H1 (cell line): ENCODE measurements around the gene HAVCR1. TPM values are rescaled to one million over a fixed set of nuclear protein-coding genes. Genes with fewer than 3 reads are reported as not detected.

ENCODE experiments used
- CTCF ChIA-PET: fragments of 300-600 bp; sonication (Branson Sonifier 250); formaldehyde crosslinking; loops from one replicate; lab custom pipeline; 2021; ENCODE audit not compliant: partially characterized antibody; lab: Charles Lee
- POLR2A ChIA-PET: fragments of 300-600 bp; sonication (Branson Sonifier 250); formaldehyde crosslinking; loops from one replicate; lab custom pipeline; 2021; ENCODE audit warnings: inconsistent platforms; ENCODE audit not compliant: partially characterized antibody; lab: Charles Lee
- DNase-seq, 2 experiments: peaks; one replicate each; pipeline versions ENCODE4 v3.0.0 to v3.0.0-alpha.2; 2010 to 2022; ENCODE audit warnings: low spot score in 2 of 2, low read depth in 1 of 2, mixed read lengths in 1 of 2
- FAIRE-seq: peaks from 2 replicates; lab custom pipeline; 2011; peaks lifted over from hg19 to GRCh38; lab: Jason Lieb, UNC
- H2AFZ ChIP-seq: 2 replicates; pipeline ENCODE4 v1.8.1; 2012; ENCODE audit warnings: low read length, inconsistent platforms
- H2AK5ac ChIP-seq: 2 replicates; pipeline ENCODE4 v1.6.1; 2013; ENCODE audit warnings: low read depth, low read length
- H2BK120ac ChIP-seq: replicated peaks from 2 replicates; pipeline ENCODE3; 2013; ENCODE audit warnings: low read depth, low read length, inconsistent platforms
- H2BK12ac ChIP-seq: 2 replicates; pipeline ENCODE4 v1.6.1; 2013; ENCODE audit warnings: low read depth, low read length
- H2BK15ac ChIP-seq: 2 replicates; pipeline ENCODE4 v1.6.1; 2013; ENCODE audit warnings: low read length
- H2BK20ac ChIP-seq: 2 replicates; pipeline ENCODE4 v1.6.1; 2013; ENCODE audit warnings: low read length
- H2BK5ac ChIP-seq: 2 replicates; pipeline ENCODE4 v1.6.1; 2013; ENCODE audit warnings: low read depth, low read length
- H3K14ac ChIP-seq: 2 replicates; pipeline ENCODE4 v1.6.1; 2013; ENCODE audit warnings: inconsistent platforms; ENCODE audit not compliant: insufficient read length
- H3K18ac ChIP-seq: 2 replicates; pipeline ENCODE4 v1.6.1; 2013; ENCODE audit warnings: low read length; ENCODE audit errors: extremely low read depth
- H3K23ac ChIP-seq: 2 replicates; pipeline ENCODE4 v1.6.1; 2013; ENCODE audit warnings: inconsistent platforms; ENCODE audit not compliant: insufficient read length
- H3K23me2 ChIP-seq: 2 replicates; pipeline ENCODE4 v1.6.1; 2013; ENCODE audit warnings: low read depth, low read length
- H3K27ac ChIP-seq: 2 replicates; pipeline ENCODE4 v1.6.1; 2011; ENCODE audit warnings: low read depth, low read length, inconsistent platforms
- H3K27me3 ChIP-seq, 4 experiments: replicated peaks in 1 of 4; 1 replicate in 1 of 4; 2 replicates in 3 of 4; pipeline versions ENCODE4 v1.6.1 to v1.8.1; 2011 to 2013; ENCODE audit warnings: low read length in 3 of 4, mild to moderate bottlenecking in 3 of 4, inconsistent platforms in 2 of 4, mixed read lengths in 2 of 4, moderate library complexity in 1 of 4; ENCODE audit not compliant: control insufficient read depth in 3 of 4, insufficient read depth in 3 of 4; ENCODE audit errors: extremely low read depth in 1 of 4
- H3K36me3 ChIP-seq, 4 experiments: 2 replicates each; pipeline versions ENCODE4 v1.6.1 to v1.8.1; 2011 to 2013; ENCODE audit warnings: mild to moderate bottlenecking in 4 of 4, low read length in 3 of 4, moderate library complexity in 2 of 4, control low read depth in 1 of 4, inconsistent platforms in 1 of 4; ENCODE audit not compliant: insufficient read depth in 4 of 4, control insufficient read depth in 2 of 4
- H3K4ac ChIP-seq: replicated peaks from 2 replicates; pipeline ENCODE3; 2013; ENCODE audit warnings: low read length, low read depth, mixed read lengths, inconsistent platforms; ENCODE audit not compliant: insufficient read length
- H3K4me1 ChIP-seq, 4 experiments: replicated peaks in 1 of 4; 1 replicate in 1 of 4; 2 replicates in 3 of 4; pipeline versions ENCODE4 v1.6.1 to v1.8.1; 2011 to 2013; ENCODE audit warnings: low read length in 3 of 4, inconsistent platforms in 2 of 4, mixed read lengths in 1 of 4; ENCODE audit not compliant: insufficient read depth in 4 of 4, control insufficient read depth in 3 of 4
- H3K4me2 ChIP-seq, 2 experiments: 2 replicates each; pipeline versions ENCODE4 v1.6.1 to v1.8.1; 2011 to 2013; ENCODE audit warnings: low read depth in 2 of 2, low read length in 2 of 2, control low read depth in 1 of 2, inconsistent platforms in 1 of 2, mild to moderate bottlenecking in 1 of 2; ENCODE audit not compliant: insufficient read depth in 1 of 2
- H3K4me3 ChIP-seq, 4 experiments: fragments of 200-600, 300-600 bp in 1 of 4; sonication (generic), shearing (Covaris generic), sonication (Bioruptor Twin) in 1 of 4; 2 replicates each; pipeline versions ENCODE4 v1.5.1 to v1.8.1; 2011 to 2016; ENCODE audit warnings: low read length in 4 of 4, low read depth in 3 of 4, control low read depth in 2 of 4, inconsistent platforms in 2 of 4, mild to moderate bottlenecking in 2 of 4, mixed read lengths in 1 of 4, moderate library complexity in 1 of 4; ENCODE audit not compliant: insufficient read depth in 2 of 4; ENCODE audit errors: extremely low read depth in 1 of 4
- H3K56ac ChIP-seq: replicated peaks from 2 replicates; pipeline ENCODE3; 2013; ENCODE audit warnings: low read depth, mild to moderate bottlenecking, mixed read lengths, low read length, inconsistent platforms; ENCODE audit not compliant: insufficient read length
- H3K79me1 ChIP-seq: 2 replicates; pipeline ENCODE4 v1.6.1; 2013; ENCODE audit warnings: low read depth, low read length, control low read depth
- H3K79me2 ChIP-seq, 2 experiments: 2 replicates each; pipeline versions ENCODE4 v1.6.1 to v1.8.1; 2012 to 2013; ENCODE audit warnings: low read length in 2 of 2, mild to moderate bottlenecking in 2 of 2, inconsistent platforms in 1 of 2; ENCODE audit not compliant: insufficient read depth in 2 of 2, control insufficient read depth in 1 of 2
- H3K9ac ChIP-seq, 4 experiments: replicated peaks in 1 of 4; 1 replicate in 1 of 4; 2 replicates in 3 of 4; pipeline versions ENCODE4 v1.6.1 to v1.8.1; 2011 to 2013; ENCODE audit warnings: low read depth in 3 of 4, low read length in 3 of 4, control low read depth in 2 of 4, mild to moderate bottlenecking in 2 of 4, moderate library complexity in 2 of 4, inconsistent platforms in 1 of 4; ENCODE audit errors: extremely low read depth in 1 of 4
- H3K9me3 ChIP-seq, 2 experiments: 2 replicates each; pipeline versions ENCODE4 v1.6.1 to v1.8.1; 2012 to 2013; ENCODE audit warnings: mild to moderate bottlenecking in 2 of 2, moderate library complexity in 2 of 2, control low read depth in 1 of 2, inconsistent platforms in 1 of 2, low read depth in 1 of 2, low read length in 1 of 2, mixed read lengths in 1 of 2; ENCODE audit not compliant: insufficient read depth in 2 of 2
- H4K20me1 ChIP-seq, 2 experiments: replicated peaks in 1 of 2; 2 replicates each; pipeline versions ENCODE3 to v1.8.1; 2011 to 2013; ENCODE audit warnings: inconsistent platforms in 2 of 2, low read length in 2 of 2, mild to moderate bottlenecking in 1 of 2; ENCODE audit not compliant: insufficient read depth in 2 of 2, control insufficient read depth in 1 of 2
- H4K5ac ChIP-seq: 2 replicates; pipeline ENCODE4 v1.6.1; 2013; ENCODE audit warnings: low read length, low read depth, mixed read lengths, inconsistent platforms; ENCODE audit not compliant: insufficient read length
- H4K8ac ChIP-seq: 2 replicates; pipeline ENCODE4 v1.8.0; 2013; ENCODE audit warnings: mild to moderate bottlenecking, moderate library complexity, low read length, inconsistent platforms; ENCODE audit not compliant: insufficient read depth; ENCODE audit errors: extremely low read depth
- H4K91ac ChIP-seq: replicated peaks from 2 replicates; pipeline ENCODE3; 2013; ENCODE audit warnings: low read length, mixed read lengths, inconsistent platforms; ENCODE audit not compliant: insufficient read length
- CHD2 ChIP-seq: IDR thresholded peaks from 2 replicates; pipeline ENCODE4 v1.6.1; 2012; ENCODE audit warnings: low read length, improper control_type of control experiment
- E2F6 ChIP-seq: IDR thresholded peaks from 2 replicates; pipeline ENCODE4 v1.6.1; 2012; ENCODE audit warnings: inconsistent platforms
- GABPA ChIP-seq: IDR thresholded peaks from 2 replicates; pipeline ENCODE4 v1.6.1; 2011; ENCODE audit warnings: mild to moderate bottlenecking, low read length, moderate library complexity, borderline replicate concordance; ENCODE audit not compliant: insufficient read depth
- POLR2AphosphoS5 ChIP-seq: IDR thresholded peaks from 2 replicates; pipeline ENCODE4 v1.6.1; 2011; ENCODE audit warnings: low read depth, low read length
- SAP30 ChIP-seq: fragments of 300-600 bp; sonication (generic); IDR thresholded peaks from 2 replicates; pipeline ENCODE4 v1.7.1; 2012; ENCODE audit warnings: low read length, moderate library complexity, mild to moderate bottlenecking, inconsistent platforms; ENCODE audit not compliant: insufficient read depth, insufficient replicate concordance
- WGBS, 2 experiments: shearing (Covaris generic) in 1 of 2; methylation state at CpG; one replicate each; pipeline versions ENCODE4 v1.1.6 to v1.1.7; 2013 to 2015; ENCODE audit warnings: low lambda C conversion rate in 2 of 2, mixed read lengths in 2 of 2, inconsistent platforms in 1 of 2, low coverage in 1 of 2, missing lambda C conversion rate in 1 of 2; ENCODE audit not compliant: insufficient replicate concordance in 2 of 2, insufficient coverage in 1 of 2, insufficient read length in 1 of 2; ENCODE audit errors: extremely low coverage in 1 of 2, missing lambda C conversion rate in 1 of 2; 5-methylcytosine and 5-hydroxymethylcytosine counted together
- polyA plus RNA-seq, 7 experiments: library from polyadenylated mRNA; depleted of rRNA in 3 of 7; stranded (reverse) in 5 of 7; unstranded in 2 of 7; fragments of >200 nt in 5 of 7; fragments of 200-250 nt in 2 of 7; gene quantifications; 1 replicate in 5 of 7; 2 replicates in 1 of 7; 4 replicates in 1 of 7; pipeline versions ENCODE4 v1.2.1 to v1.2.3, GENCODE V29; 2011 to 2013; ENCODE audit warnings: missing spikeins in 2 of 7, mixed read lengths in 2 of 7
- total RNA-seq: library from RNA; stranded (reverse); fragmentation: NEBNext Ultra II Directional; extraction: Animal tissue kit (Norgen Biotek cat#: 25700); gene quantifications from 2 replicates; pipeline ENCODE4 v1.2.1, GENCODE V29; 2021

Gene HAVCR1
- total and polyA plus RNA-seq, 2 of the 8 experiments (the other 6 are each of a cell fraction or from before 2014, with no cell fraction given) = not detected

GRCh38 chr5:157057459-157058370 is 1.2 kb downstream of the HAVCR1 start:
- no peak for FAIRE-seq

More at GRCh38 chr5:157057459-157058370, 1.2 kb downstream of the HAVCR1 start:
- Histone ChIP-seq H3K4me1 (no peaks in the 10 kb centered on the region), H3K23me2 (no peaks in the 10 kb centered on the region; the same call in 1 of the 2 replicates), H3K4me3 (no peak overlapping the region), H3K4ac (no peak overlapping the region), H2BK20ac (no peak overlapping the region), H2AFZ (no peak overlapping the region), H2BK12ac (no peak overlapping the region), H4K5ac (no peak overlapping the region), H3K56ac (no peak overlapping the region), H3K36me3 (no peaks in the 10 kb centered on the region), H2BK120ac (no peak overlapping the region), H3K79me1 (no peaks in the 10 kb centered on the region), H3K4me2 (no peak overlapping the region), H3K14ac (no peak overlapping the region), H3K9me3 (no peaks in the 10 kb centered on the region), H3K79me2 (no peaks in the 10 kb centered on the region), H3K9ac (no peak overlapping the region), H2BK5ac (no peak overlapping the region), H3K23ac (no peak overlapping the region), H2BK15ac (no peak overlapping the region), H4K8ac (no peak overlapping the region), H3K27me3 (no peaks in the 10 kb centered on the region), H4K20me1 (no peaks in the 10 kb centered on the region), H3K27ac (no peak overlapping the region), H3K18ac (no peak overlapping the region), H2AK5ac (no peak overlapping the region), H4K91ac (no peak overlapping the region)
- DNase-seq = no peak
- ChIA-PET POLR2A (no interaction called here), CTCF (interaction anchor here (1.1 kb wide), 1 partner anchor 91 kb away, joined by 4 read pairs; no protein-coding TSS in a partner anchor)
- no peak for TF ChIP-seq SAP30
- TF ChIP-seq GABPA = no peak
- TF ChIP-seq CHD2 = no peak
- TF ChIP-seq E2F6 = no peak
- TF ChIP-seq POLR2AphosphoS5 = no peak
- 93% methylated on average over 11 of the region's 11 CpGs; no CpG with 5 or more reads in 1 of the 2 experiments for WGBS, 2 experiments
